ENCODE data around the gene CDK13. TPM values are rescaled to one million over a fixed set of nuclear protein-coding genes. Genes with fewer than 3 reads are reported as not detected.

The CDK13 gene
- total RNA-seq, 1 experiment from 2014 or later, result 45.9 TPM

- intact Hi-C loops (cut with micrococcal nuclease; ENCODE audit: unreplicated experiment), result no loop called here
- H3K9me3 ChIP-seq, result no peaks in the 10 kb centered on the region
- peak overlapping the region; percentile 93 for H3K4me3 ChIP-seq (ENCODE audit: low read depth, low read length)
- Mint-ChIP-seq H3K4me3 (ENCODE audit: unreplicated experiment) (peak overlapping the region; percentile 96), H3K27me3 (ENCODE audit: insufficient read depth, unreplicated experiment) (no peaks in the 10 kb centered on the region), H3K36me3 (ENCODE audit: insufficient read depth, unreplicated experiment) (peaks cover 26% of the 10 kb centered on the region), H3K4me1 (ENCODE audit: low read depth, unreplicated experiment) (no peaks in the 10 kb centered on the region), H3K27ac (ENCODE audit: unreplicated experiment) (peak overlapping the region; percentile 94), H3K9me3 (ENCODE audit: unreplicated experiment) (no peaks in the 10 kb centered on the region)
- DNase-seq, result no peak
- peaks cover 12% of the 10 kb centered on the region; the same call in 1 of the 2 replicates for H3K4me1 ChIP-seq
- CTCF ChIA-PET, result interaction anchor here (2.2 kb wide), 1 partner anchor 100 kb away, joined by 20 read pairs; no protein-coding TSS in a partner anchor
- POLR2A ChIA-PET, result no interaction called here
- no peaks in the 10 kb centered on the region for H3K36me3 ChIP-seq (ENCODE audit: control insufficient read depth, insufficient read depth, low read length)
- H3K27me3 ChIP-seq (replicated peaks; ENCODE audit: control insufficient read depth, insufficient read depth, low read length), result no peaks in the 10 kb centered on the region
- BruUV-seq (replicated peaks), result TSS peak; percentile 33
- TF ChIP-seq CTCF (IDR thresholded peaks at IDR 0.05; ENCODE audit: insufficient read depth in 1 of 2, low read depth in 1 of 2, low read length in 1 of 2, severe bottlenecking in 1 of 2, unreplicated experiment in 1 of 2), result no peak
These were observed 2.3 kb downstream of the CDK13 start for GRCh38 chr7:39952374-39952773.

GRCh38 chr7:39952803-39953202 lies 2.7 kb downstream of the CDK13 start:
- intact Hi-C loops (cut with micrococcal nuclease; ENCODE audit: unreplicated experiment), result no loop called here
- Mint-ChIP-seq H3K9me3 (ENCODE audit: unreplicated experiment) (no peaks in the 10 kb centered on the region), H3K4me1 (ENCODE audit: low read depth, unreplicated experiment) (no peaks in the 10 kb centered on the region), H3K4me3 (ENCODE audit: unreplicated experiment) (peak overlapping the region; percentile 96), H3K27me3 (ENCODE audit: insufficient read depth, unreplicated experiment) (no peaks in the 10 kb centered on the region), H3K27ac (ENCODE audit: unreplicated experiment) (peak overlapping the region; percentile 94), H3K36me3 (ENCODE audit: insufficient read depth, unreplicated experiment) (peaks cover 26% of the 10 kb centered on the region)
- Histone ChIP-seq H3K36me3 (ENCODE audit: control insufficient read depth, insufficient read depth, low read length) (no peaks in the 10 kb centered on the region), H3K4me3 (ENCODE audit: low read depth, low read length) (peak overlapping the region; percentile 93), H3K9me3 (no peaks in the 10 kb centered on the region), H3K27me3 (replicated peaks; ENCODE audit: control insufficient read depth, insufficient read depth, low read length) (no peaks in the 10 kb centered on the region), H3K4me1 (peaks cover 13% of the 10 kb centered on the region; the same call in 1 of the 2 replicates)
- DNase-seq, result no peak
- no peak for TF ChIP-seq CTCF (IDR thresholded peaks at IDR 0.05; ENCODE audit: insufficient read depth in 1 of 2, low read depth in 1 of 2, low read length in 1 of 2, severe bottlenecking in 1 of 2, unreplicated experiment in 1 of 2)
- CTCF ChIA-PET, result interaction anchor here (2.2 kb wide), 1 partner anchor 99 kb away, joined by 20 read pairs; no protein-coding TSS in a partner anchor
- BruUV-seq (replicated peaks), result no TSS peak
- POLR2A ChIA-PET, result no interaction called here

- ChIA-PET CTCF (no interaction called here), POLR2A (no interaction called here)
- Mint-ChIP-seq H3K4me1 (ENCODE audit: low read depth, unreplicated experiment) (no peaks in the 10 kb centered on the region), H3K36me3 (ENCODE audit: insufficient read depth, unreplicated experiment) (peaks cover 23% of the 10 kb centered on the region), H3K4me3 (ENCODE audit: unreplicated experiment) (no peak overlapping the region), H3K9me3 (ENCODE audit: unreplicated experiment) (no peaks in the 10 kb centered on the region), H3K27ac (ENCODE audit: unreplicated experiment) (no peak overlapping the region), H3K27me3 (ENCODE audit: insufficient read depth, unreplicated experiment) (no peaks in the 10 kb centered on the region)
- no peaks in the 10 kb centered on the region for H3K27me3 ChIP-seq (replicated peaks; ENCODE audit: control insufficient read depth, insufficient read depth, low read length)
- intact Hi-C loops (cut with micrococcal nuclease; ENCODE audit: unreplicated experiment), result no loop called here
- no TSS peak for BruUV-seq (replicated peaks)
- H3K4me1 ChIP-seq, result peaks cover 18% of the 10 kb centered on the region; the same call in 1 of the 2 replicates
- H3K36me3 ChIP-seq (ENCODE audit: control insufficient read depth, insufficient read depth, low read length), result no peaks in the 10 kb centered on the region
- no peaks in the 10 kb centered on the region for H3K9me3 ChIP-seq
- H3K4me3 ChIP-seq (ENCODE audit: low read depth, low read length), result no peak overlapping the region
- DNase-seq, result no peak
- no peak for TF ChIP-seq CTCF (IDR thresholded peaks at IDR 0.05; ENCODE audit: insufficient read depth in 1 of 2, low read depth in 1 of 2, low read length in 1 of 2, severe bottlenecking in 1 of 2, unreplicated experiment in 1 of 2)
These were observed 4.6 kb downstream of the CDK13 start for GRCh38 chr7:39954694-39955093.
